ENCODE measurements around the gene SLC35B1.
A peak's percentile ranks its signal among the peaks of the same experiment; 100 is the strongest.
"Not testable (repeated sequence)": the region's sequence is repeated elsewhere in the genome, so short reads cannot be mapped to it uniquely, and the experiment has no call there.

The SLC35B1 gene

GRCh38 chr17:49731435-49731831 is 23.7 kb upstream of the SLC35B1 start:
- DNase-seq: no peak

- DNase-seq: peak; percentile 25
These were observed 23.1 kb upstream of the SLC35B1 start for GRCh38 chr17:49730785-49731434.

GRCh38 chr17:49730078-49730784 is 22.5 kb upstream of the SLC35B1 start:
- DNase-seq: no peak

DNA sequence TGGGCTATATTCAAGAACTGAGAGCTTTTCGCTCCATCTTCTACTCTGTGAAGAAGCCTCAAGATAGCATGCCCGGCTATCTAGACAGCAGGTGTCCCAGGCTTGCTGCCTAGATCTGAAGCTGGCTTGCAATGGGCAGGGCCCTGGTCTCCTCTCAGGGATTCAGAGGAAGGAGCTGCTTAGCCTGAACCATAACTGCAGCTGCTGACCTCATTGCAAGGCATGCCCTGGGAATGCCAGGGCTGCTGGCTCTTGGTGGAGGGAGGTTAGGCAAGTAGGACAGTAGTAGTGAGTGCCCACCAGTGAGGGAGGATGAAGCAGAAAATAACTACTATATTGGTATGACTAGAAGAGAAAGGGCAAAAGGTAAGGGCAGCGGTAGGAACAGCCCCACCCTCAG is 21.3 kb upstream of the SLC35B1 start:
- DNase-seq: no peak

GRCh38 chr17:49728425-49728824 is 20.7 kb upstream of the SLC35B1 start:
- DNase-seq: no peak

DNA sequence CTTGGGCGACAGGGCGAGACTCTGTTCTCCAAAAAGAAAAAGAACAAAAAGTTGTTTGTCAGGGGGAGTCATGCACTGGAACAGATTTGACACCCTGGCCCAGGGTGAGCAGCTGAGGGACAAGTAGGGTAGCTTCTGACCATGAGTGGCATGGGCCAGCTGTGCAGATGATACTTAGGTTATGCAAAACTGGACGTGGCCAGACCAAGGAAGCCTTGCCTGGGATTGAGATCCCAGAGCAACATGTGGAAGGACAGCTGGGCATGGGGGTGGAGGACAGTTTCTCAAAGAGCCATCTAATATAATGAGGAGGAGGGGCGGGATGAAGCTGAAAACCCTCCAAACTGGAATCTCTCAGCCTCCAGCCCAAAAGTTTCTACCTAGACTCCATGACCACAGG is 19.6 kb upstream of the SLC35B1 start:
- no peak for DNase-seq

- no peak for DNase-seq
These were observed 17.8 kb upstream of the SLC35B1 start for GRCh38 chr17:49725452-49726130.

DNA sequence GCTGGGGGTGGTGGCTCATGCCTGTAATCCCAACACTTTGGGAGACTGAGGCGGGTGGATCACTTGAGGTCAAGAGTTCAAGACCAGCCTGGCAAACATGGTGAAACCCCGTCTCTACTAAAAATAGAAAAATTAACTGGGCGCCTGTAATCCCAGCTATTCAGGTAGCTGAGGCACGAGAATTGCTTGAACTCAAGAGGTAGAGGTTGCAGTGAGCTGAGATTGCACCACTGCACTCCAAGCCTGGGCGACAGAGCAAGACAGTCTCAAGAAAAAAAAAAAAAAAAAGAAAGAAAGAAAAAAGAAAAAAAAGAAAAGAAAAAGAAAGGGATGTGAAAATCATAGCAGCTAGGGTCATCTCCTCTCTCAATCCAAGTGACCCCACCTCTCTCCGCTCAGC is 16.8 kb upstream of the SLC35B1 start:
- DNase-seq: not testable (repeated sequence)

GRCh38 chr17:49723423-49723822 is 15.7 kb upstream of the SLC35B1 start:
- DNase-seq: no peak

- DNase-seq: no peak
These were observed 14.3 kb upstream of the SLC35B1 start for GRCh38 chr17:49722066-49722465.

- DNase-seq: no peak
These were observed 9.7 kb upstream of the SLC35B1 start for GRCh38 chr17:49717371-49717861.

- no peak for DNase-seq
These were observed 9.1 kb upstream of the SLC35B1 start for GRCh38 chr17:49716668-49717364.

DNA sequence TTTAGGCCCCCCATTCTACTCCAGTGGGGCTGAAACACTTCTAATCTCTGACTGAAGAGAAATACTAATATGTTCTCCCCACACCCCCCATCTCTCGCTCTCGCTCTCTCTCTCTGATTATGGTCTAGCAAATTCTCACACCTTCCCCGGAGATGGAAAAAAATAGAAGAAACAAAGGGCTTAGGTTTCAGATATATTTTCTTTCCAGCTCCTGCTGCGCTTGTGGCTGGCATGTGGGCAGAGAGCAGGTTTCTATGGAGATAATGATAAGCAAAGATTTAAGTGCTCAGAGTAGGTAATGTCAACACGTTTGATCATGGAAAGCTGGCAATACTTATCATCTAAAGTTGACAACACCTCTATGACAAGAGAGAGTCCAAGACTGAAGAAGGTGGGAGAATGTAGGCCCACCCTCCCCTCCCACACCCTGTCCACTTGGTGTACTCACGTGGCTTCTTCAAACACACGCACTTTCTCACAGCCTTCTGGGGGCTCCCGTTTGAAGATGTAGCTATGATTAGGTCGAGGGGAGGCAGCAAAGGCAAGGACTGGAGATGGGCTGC is 8.0 kb upstream of the SLC35B1 start:
- no peak for DNase-seq

DNA sequence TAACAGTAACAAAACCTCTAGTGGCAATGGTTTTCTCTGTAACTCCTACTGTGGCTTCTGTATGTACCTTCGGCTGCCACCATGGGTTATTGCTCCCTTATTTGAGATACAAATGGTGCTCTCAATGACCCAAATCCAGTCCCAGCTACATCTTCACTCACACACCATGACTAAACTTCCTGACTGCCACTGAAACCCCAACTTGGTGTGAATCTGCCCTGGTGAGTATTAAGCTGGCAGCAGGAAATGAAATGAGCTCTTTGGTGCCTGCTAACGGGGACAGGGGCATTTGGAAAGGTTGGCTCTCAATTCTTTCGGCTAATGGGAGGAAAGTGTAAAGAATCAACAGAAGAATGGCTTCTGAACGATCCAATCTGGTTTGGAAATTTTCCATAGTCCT is 7.5 kb upstream of the SLC35B1 start:
- DNase-seq: no peak

GRCh38 chr17:49708515-49709183 is 885 bp upstream of the SLC35B1 start:
- DNase-seq: peak; percentile 74

GRCh38 chr17:49707246-49707607 is 537 bp downstream of the SLC35B1 start:
- DNase-seq: peak; percentile 29

DNA sequence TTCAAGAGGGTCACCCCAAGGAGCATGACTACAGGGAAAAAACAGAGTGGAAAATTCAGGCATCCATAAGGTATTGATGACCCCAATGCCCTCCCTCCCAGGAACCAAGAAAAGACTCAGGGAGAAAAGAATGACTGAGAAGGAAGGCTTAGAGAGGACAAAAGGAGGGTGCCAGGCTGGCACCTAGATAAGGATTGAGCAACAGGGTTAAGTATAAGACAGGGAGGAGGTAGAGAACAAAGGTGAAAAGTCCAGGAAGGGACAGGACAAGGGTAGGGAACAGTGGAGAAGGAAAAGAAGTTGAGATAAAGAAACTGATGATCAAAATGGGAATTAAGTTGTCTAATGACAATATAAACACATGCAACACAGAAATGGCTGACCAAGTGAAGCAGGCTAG is 2.5 kb downstream of the SLC35B1 start:
- no peak for DNase-seq

GRCh38 chr17:49703557-49704277 is 4.0 kb downstream of the SLC35B1 start:
- DNase-seq: peak; percentile 35

DNA sequence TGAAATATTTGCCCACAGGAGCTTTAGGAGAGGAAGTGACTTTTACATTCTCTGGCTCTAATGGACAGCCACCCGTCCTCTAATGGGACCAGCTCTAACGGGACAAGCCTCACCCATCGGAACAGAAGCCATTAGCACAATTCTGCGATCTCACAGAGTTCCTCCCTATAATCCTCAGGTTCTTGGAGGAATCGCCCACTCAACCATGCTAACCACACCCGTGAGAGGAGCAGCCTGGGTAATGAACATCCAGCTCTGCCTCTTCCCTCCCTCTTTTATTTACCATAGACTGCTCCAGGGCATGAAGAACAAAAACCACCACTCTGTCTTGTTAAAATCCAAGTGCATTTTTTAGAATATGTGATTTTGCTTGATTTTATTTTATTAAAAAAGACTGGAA is 6.8 kb downstream of the SLC35B1 start:
- no peak for DNase-seq

- no peak for DNase-seq
These were observed 7.7 kb downstream of the SLC35B1 start for GRCh38 chr17:49699966-49700575.

DNA sequence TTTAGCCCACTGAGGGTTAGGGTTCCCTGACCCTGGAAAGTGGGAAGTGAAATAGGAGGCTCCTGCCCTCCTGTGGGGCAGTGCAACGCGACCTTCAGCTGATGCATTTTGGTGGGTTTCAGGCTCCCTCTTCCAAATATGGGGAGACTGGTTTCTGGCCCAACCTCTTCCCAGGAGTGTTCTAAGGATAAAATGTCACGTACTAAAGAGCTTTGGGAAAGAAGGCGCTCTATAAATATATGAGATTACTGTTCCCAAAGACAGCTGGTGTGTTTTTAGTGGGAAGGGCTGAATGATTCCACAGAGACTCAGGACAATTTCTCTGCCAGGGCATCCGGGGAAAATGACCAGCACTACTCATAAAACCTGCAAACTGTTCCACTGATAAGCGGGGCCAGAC is 9.8 kb downstream of the SLC35B1 start:
- DNase-seq: no peak
